Stimulated activated naive B cell treated with anti-CD40 and anti-IgM and Interleukin-4, amounts not matched to agents 10 μg/mL and 1 μg/mL and 100 μg/mL, for 72 hours (primary cell): Measurements from ENCODE around the gene PTPRJ.

Experiments used
- ATAC-seq, 2 donors: fragments of 150-1000 bp; cut with Tn5 transposase; replicated peaks; 2 replicates each; pipeline ENCODE4 v1.10.0; 2021; ENCODE audit warnings: moderate library complexity in 1 of 2
- DNase-seq: peaks from one replicate; pipeline ENCODE4 v3.0.0; 2021
- H3K27ac Mint-ChIP-seq: one replicate; pipeline ENCODE4 v1.8.0; 2022; ENCODE audit warnings: mild to moderate bottlenecking, mixed read lengths
- H3K27me3 Mint-ChIP-seq, 2 donors: one replicate each; pipeline ENCODE4 v1.8.0; 2022; ENCODE audit warnings: mixed read lengths in 2 of 2
- H3K36me3 Mint-ChIP-seq, 2 donors: one replicate each; pipeline ENCODE4 v1.8.0; 2022; ENCODE audit warnings: mixed read lengths in 2 of 2, mild to moderate bottlenecking in 1 of 2
- H3K4me1 Mint-ChIP-seq, 2 donors: one replicate each; pipeline ENCODE4 v1.8.0; 2022; ENCODE audit warnings: mixed read lengths in 2 of 2, mild to moderate bottlenecking in 1 of 2
- H3K4me3 Mint-ChIP-seq, 2 donors: one replicate each; pipeline ENCODE4 v1.8.0; 2022; ENCODE audit warnings: mild to moderate bottlenecking in 2 of 2, mixed read lengths in 2 of 2, moderate library complexity in 1 of 2
- H3K9me3 Mint-ChIP-seq, 2 donors: one replicate each; pipeline ENCODE4 v1.8.0; 2022; ENCODE audit warnings: mixed read lengths in 2 of 2, mild to moderate bottlenecking in 1 of 2

Gene PTPRJ

GRCh38 chr11:48078689-48079088, 98.3 kb downstream of the PTPRJ start:
- Mint-ChIP-seq H3K27ac (no peak overlapping the region), H3K4me3 (no peak overlapping the region), H3K9me3 (no peaks in the 10 kb centered on the region), H3K4me1 (peaks cover 31 to 59% of the 10 kb centered on the region in 2 donors), H3K27me3 (no peaks in the 10 kb centered on the region), H3K36me3 (peaks cover under 1 to 7% of the 10 kb centered on the region in 2 donors)
- DNase-seq (no peak), ATAC-seq (no peak)

DNA sequence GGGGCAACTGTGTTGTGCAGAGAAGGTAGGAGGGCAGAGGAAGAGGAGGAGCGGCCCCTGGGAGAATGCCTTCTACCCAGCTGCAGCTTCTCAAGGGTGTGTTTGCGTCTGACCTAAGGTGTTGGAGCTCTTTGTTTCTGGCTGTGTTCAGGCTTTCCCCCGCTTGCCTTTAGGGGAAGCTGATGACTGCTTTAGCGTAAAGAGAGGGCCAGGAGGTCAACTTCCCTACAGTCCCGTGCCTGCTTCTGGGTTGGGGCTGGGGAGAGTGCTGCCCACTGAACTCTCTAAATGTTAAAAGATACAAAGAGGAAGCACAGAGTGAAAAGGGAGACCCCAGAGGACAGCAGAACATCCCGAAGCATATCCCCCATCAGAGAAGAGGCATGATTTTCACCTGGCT, 99.2 kb downstream of the PTPRJ start:
- peak overlapping the region; percentile 38 for H3K27ac Mint-ChIP-seq
- peak; percentile 76 to 81 for ATAC-seq

DNA sequence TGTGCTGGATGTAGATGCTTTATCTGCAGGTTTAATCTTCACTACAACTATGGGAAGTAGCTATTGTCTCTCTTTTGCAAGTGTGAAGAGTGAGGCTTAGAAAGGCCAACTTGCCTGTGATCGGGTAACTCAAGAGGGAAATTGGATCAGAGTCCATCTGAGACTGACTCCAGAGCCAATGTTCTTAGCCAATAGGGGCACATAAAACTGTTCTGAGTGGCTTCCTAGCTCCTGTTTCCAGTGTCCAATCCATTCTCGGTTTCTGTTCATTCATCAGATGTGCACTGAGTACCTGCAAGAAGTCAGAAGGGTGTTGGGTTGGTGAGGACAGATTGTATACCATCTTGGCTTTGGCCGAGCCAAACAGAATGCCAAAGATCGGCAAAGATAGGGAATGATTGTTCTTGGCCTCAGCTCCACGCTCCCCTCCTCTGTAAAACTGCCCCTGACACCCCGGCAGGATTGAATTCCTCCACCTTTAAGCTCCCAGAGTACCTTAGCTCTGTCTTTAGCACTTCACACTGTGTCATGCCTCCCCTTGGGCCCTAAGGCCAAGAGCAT, 100.0 kb downstream of the PTPRJ start:
- H3K27me3 Mint-ChIP-seq = no peaks in the 10 kb centered on the region
- H3K4me1 Mint-ChIP-seq = peaks cover 31 to 54% of the 10 kb centered on the region in 2 donors
- peaks cover 0 to 2% of the 10 kb centered on the region in 2 donors for H3K9me3 Mint-ChIP-seq
- H3K4me3 Mint-ChIP-seq = no peak overlapping the region
- peaks cover 4 to 10% of the 10 kb centered on the region in 2 donors for H3K36me3 Mint-ChIP-seq
- peak overlapping the region; percentile 25 for H3K27ac Mint-ChIP-seq
- ATAC-seq (no peak), DNase-seq (no peak)

More for the DNA sequence above, 99.2 kb downstream of the PTPRJ start:
- Mint-ChIP-seq H3K4me3 (peak overlapping the region; percentile 0 to 21), H3K27me3 (no peaks in the 10 kb centered on the region), H3K9me3 (peaks cover 0 to 2% of the 10 kb centered on the region in 2 donors), H3K4me1 (peaks cover 33 to 61% of the 10 kb centered on the region in 2 donors), H3K36me3 (peaks cover 4 to 10% of the 10 kb centered on the region in 2 donors)
- DNase-seq = peak; percentile 8

- Mint-ChIP-seq H3K27ac (peak overlapping the region; percentile 4), H3K27me3 (no peaks in the 10 kb centered on the region), H3K4me1 (peaks cover 25 to 56% of the 10 kb centered on the region in 2 donors), H3K36me3 (peaks cover 4 to 10% of the 10 kb centered on the region in 2 donors), H3K4me3 (peak overlapping the region in 1 of 2 donors; percentile 54), H3K9me3 (peaks cover 0 to 2% of the 10 kb centered on the region in 2 donors)
- DNase-seq (no peak), ATAC-seq (peak; percentile 61 to 72)
Observed at GRCh38 chr11:48081151-48082010, 101.0 kb downstream of the PTPRJ start.

- Mint-ChIP-seq H3K4me1 (peaks cover 33 to 68% of the 10 kb centered on the region in 2 donors), H3K27me3 (no peaks in the 10 kb centered on the region), H3K27ac (no peak overlapping the region), H3K36me3 (peaks cover 6 to 7% of the 10 kb centered on the region in 2 donors), H3K9me3 (peaks cover 0 to 2% of the 10 kb centered on the region in 2 donors), H3K4me3 (peak overlapping the region in 1 of 2 donors; percentile 8)
- ATAC-seq (no peak), DNase-seq (no peak)
Observed at GRCh38 chr11:48082771-48083170, 102.4 kb downstream of the PTPRJ start.

DNA sequence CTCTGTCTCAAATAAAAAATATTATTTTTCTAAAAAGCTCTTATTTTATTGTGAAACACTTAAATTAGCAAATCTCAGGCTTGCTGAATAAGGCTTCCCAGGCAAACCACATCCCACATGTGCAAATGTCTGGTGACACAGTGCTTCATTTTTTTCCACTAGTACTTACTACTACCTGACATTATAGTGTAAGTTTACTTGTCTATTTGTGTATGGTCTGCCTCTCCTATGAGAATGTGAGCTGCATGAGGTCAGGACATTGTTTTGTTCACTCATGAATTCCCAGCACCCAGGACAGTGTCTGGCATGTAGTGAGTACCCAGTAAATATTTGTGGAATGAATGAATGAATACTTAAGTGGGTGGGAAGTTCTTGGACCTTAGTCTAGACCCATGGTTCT, 103.1 kb downstream of the PTPRJ start:
- peaks cover 3 to 7% of the 10 kb centered on the region in 2 donors for H3K36me3 Mint-ChIP-seq
- H3K27ac Mint-ChIP-seq = no peak overlapping the region

GRCh38 chr11:48085688-48086087, 105.3 kb downstream of the PTPRJ start:
- no peak for DNase-seq
- peaks cover 34 to 70% of the 10 kb centered on the region in 2 donors for H3K4me1 Mint-ChIP-seq

More for the DNA sequence above, 103.1 kb downstream of the PTPRJ start:
- DNase-seq (no peak), ATAC-seq (no peak)
- H3K9me3 Mint-ChIP-seq = peaks cover 0 to 2% of the 10 kb centered on the region in 2 donors
- H3K27me3 Mint-ChIP-seq = no peaks in the 10 kb centered on the region
- H3K4me1 Mint-ChIP-seq = peaks cover 34 to 70% of the 10 kb centered on the region in 2 donors
- H3K4me3 Mint-ChIP-seq = no peak overlapping the region

DNA sequence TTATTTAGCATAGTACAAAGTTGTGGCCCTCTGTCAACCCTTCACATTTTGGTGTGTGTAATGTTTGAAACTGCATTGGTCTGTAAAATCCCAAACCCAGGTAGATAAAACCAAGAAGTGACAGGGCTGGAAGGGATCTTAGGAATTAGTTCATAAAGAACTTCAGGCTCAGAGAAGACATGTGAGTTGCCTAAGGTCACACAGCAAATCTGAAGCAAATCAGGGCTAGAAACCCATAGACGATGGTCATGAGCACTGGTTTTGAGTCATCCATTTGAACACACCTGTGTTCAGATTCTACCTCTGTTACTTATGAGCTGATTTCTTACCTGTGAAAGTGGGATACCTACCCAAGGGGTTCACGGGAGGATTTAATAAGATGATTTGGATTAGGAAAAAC, 107.1 kb downstream of the PTPRJ start:
- Mint-ChIP-seq H3K27ac (peak overlapping the region; percentile 2), H3K9me3 (peaks cover 0 to 2% of the 10 kb centered on the region in 2 donors), H3K4me1 (peaks cover 43 to 70% of the 10 kb centered on the region in 2 donors), H3K36me3 (peaks cover 3 to 7% of the 10 kb centered on the region in 2 donors), H3K4me3 (no peak overlapping the region), H3K27me3 (no peaks in the 10 kb centered on the region)
- no peak for ATAC-seq
- no peak for DNase-seq

More at GRCh38 chr11:48085688-48086087, 105.3 kb downstream of the PTPRJ start:
- ATAC-seq = no peak
- Mint-ChIP-seq H3K27ac (no peak overlapping the region), H3K27me3 (no peaks in the 10 kb centered on the region), H3K4me3 (no peak overlapping the region), H3K36me3 (peaks cover 3 to 7% of the 10 kb centered on the region in 2 donors), H3K9me3 (peaks cover 0 to 2% of the 10 kb centered on the region in 2 donors)

GRCh38 chr11:48087974-48088681, 107.8 kb downstream of the PTPRJ start:
- peak; percentile 52 to 74 for ATAC-seq
- Mint-ChIP-seq H3K4me1 (peaks cover 43 to 70% of the 10 kb centered on the region in 2 donors), H3K27ac (peak overlapping the region; percentile 2)

GRCh38 chr11:48088682-48089050, 108.3 kb downstream of the PTPRJ start:
- Mint-ChIP-seq H3K4me3 (no peak overlapping the region), H3K4me1 (peaks cover 41 to 70% of the 10 kb centered on the region in 2 donors), H3K36me3 (peaks cover 3 to 7% of the 10 kb centered on the region in 2 donors), H3K9me3 (peaks cover 0 to 2% of the 10 kb centered on the region in 2 donors), H3K27ac (no peak overlapping the region), H3K27me3 (no peaks in the 10 kb centered on the region)
- DNase-seq = no peak
- ATAC-seq = no peak

More at GRCh38 chr11:48087974-48088681, 107.8 kb downstream of the PTPRJ start:
- Mint-ChIP-seq H3K4me3 (peak overlapping the region in 1 of 2 donors; percentile 26), H3K36me3 (peaks cover 3 to 7% of the 10 kb centered on the region in 2 donors), H3K9me3 (peaks cover 0 to 2% of the 10 kb centered on the region in 2 donors), H3K27me3 (no peaks in the 10 kb centered on the region)
- no peak for DNase-seq

GRCh38 chr11:48090174-48090573, 109.8 kb downstream of the PTPRJ start:
- Mint-ChIP-seq H3K4me3 (no peak overlapping the region), H3K4me1 (peaks cover 49 to 81% of the 10 kb centered on the region in 2 donors), H3K27ac (no peak overlapping the region), H3K27me3 (no peaks in the 10 kb centered on the region), H3K9me3 (no peaks in the 10 kb centered on the region), H3K36me3 (peaks cover 1 to 8% of the 10 kb centered on the region in 2 donors)
- DNase-seq (no peak), ATAC-seq (no peak)

DNA sequence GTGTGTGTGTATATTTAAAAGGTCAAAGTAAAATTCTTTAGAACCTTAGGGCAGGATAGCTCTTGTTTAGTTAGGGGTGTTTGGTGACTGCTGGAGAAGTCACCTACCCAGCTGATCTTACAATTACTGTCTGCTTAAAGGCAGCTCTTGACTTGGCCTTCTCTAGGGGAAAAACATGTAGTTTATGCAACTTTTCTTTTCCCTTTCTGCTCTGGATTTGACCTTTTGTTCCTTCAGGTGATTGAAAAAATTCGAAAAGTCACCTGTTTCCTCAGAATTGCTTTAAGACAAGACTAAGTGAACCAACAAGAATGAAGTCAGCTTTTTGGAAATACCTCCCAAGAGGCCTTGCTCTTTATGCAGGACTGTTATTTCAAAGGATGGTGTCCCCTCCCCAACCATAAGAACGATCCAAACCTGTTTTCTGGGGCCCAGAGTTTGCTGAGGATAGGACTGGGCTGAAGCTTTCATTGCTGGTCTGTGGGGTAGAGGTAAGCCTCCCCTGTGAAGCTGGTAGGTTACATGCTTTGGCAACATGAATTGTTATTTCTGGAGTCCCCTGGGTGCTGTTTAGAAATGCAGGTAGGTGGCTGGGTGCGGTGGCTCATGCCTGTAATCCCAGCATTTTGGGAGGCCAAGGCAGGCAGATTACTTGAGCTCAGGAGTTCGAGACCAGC, 111.2 kb downstream of the PTPRJ start:
- ATAC-seq (peak; percentile 60 to 79), DNase-seq (no peak)
- peak overlapping the region; percentile 37 for H3K27ac Mint-ChIP-seq
- no peaks in the 10 kb centered on the region for H3K27me3 Mint-ChIP-seq
- peaks cover 2 to 9% of the 10 kb centered on the region in 2 donors for H3K36me3 Mint-ChIP-seq
- no peaks in the 10 kb centered on the region for H3K9me3 Mint-ChIP-seq
- H3K4me1 Mint-ChIP-seq = peaks cover 53 to 82% of the 10 kb centered on the region in 2 donors
- H3K4me3 Mint-ChIP-seq = peak overlapping the region; percentile 32 to 56

GRCh38 chr11:48093323-48093722, 113.0 kb downstream of the PTPRJ start:
- H3K27ac Mint-ChIP-seq = no peak overlapping the region
- H3K27me3 Mint-ChIP-seq = no peaks in the 10 kb centered on the region
- DNase-seq = no peak
- peak overlapping the region in 1 of 2 donors; percentile 31 for H3K4me3 Mint-ChIP-seq
- no peak for ATAC-seq
- H3K4me1 Mint-ChIP-seq = peaks cover 48 to 76% of the 10 kb centered on the region in 2 donors
- H3K9me3 Mint-ChIP-seq = no peaks in the 10 kb centered on the region
- peaks cover 2 to 7% of the 10 kb centered on the region in 2 donors for H3K36me3 Mint-ChIP-seq
